Calu3 (cell line): ENCODE data around the gene RNF146. TPM values are rescaled to one million over a fixed set of nuclear protein-coding genes. Genes with fewer than 3 reads are reported as not detected.
"Not testable (repeated sequence)": the region's sequence is repeated elsewhere in the genome, so short reads cannot be mapped to it uniquely, and the experiment has no call there.

Experiments used
- BruUV-seq: library from RNA; stranded (reverse); fragments of 400-500 nt; replicated peaks from 2 replicates; lab custom pipeline; 2021; lab: Mats Ljungman, UMichigan
- CTCF ChIA-PET: fragments of 300-600 bp; sonication (Branson Sonifier 250); formaldehyde crosslinking; loops from one replicate; lab custom pipeline; 2022; ENCODE audit warnings: antibody characterized with exemption; lab: Charles Lee
- DNase-seq: peaks from one replicate; pipeline ENCODE4 v3.0.0; 2022
- H3K27ac Mint-ChIP-seq: one replicate; pipeline ENCODE4 v1.8.0; 2022; ENCODE audit warnings: mixed read lengths; ENCODE audit not compliant: unreplicated experiment
- H3K27me3 Mint-ChIP-seq: one replicate; pipeline ENCODE4 v1.8.0; 2022; ENCODE audit warnings: mixed read lengths; ENCODE audit not compliant: unreplicated experiment
- H3K36me3 Mint-ChIP-seq: one replicate; pipeline ENCODE4 v1.8.0; 2022; ENCODE audit warnings: mild to moderate bottlenecking, moderate library complexity, mixed read lengths; ENCODE audit not compliant: insufficient read depth, unreplicated experiment
- H3K4me1 Mint-ChIP-seq: one replicate; pipeline ENCODE4 v1.8.0; 2022; ENCODE audit warnings: mild to moderate bottlenecking, low read depth, mixed read lengths; ENCODE audit not compliant: unreplicated experiment
- H3K4me3 Mint-ChIP-seq: one replicate; pipeline ENCODE4 v1.8.0; 2022; ENCODE audit warnings: mild to moderate bottlenecking, low read depth, moderate library complexity, mixed read lengths; ENCODE audit not compliant: unreplicated experiment
- H3K9me3 Mint-ChIP-seq: one replicate; pipeline ENCODE4 v1.8.0; 2022; ENCODE audit warnings: low read depth, mixed read lengths; ENCODE audit not compliant: unreplicated experiment
- intact Hi-C: fragments of 100-400 bp; cut with micrococcal nuclease; formaldehyde crosslinking; loops from one replicate; pipeline ENCODE4 v1.10.0; 2022; ENCODE audit not compliant: unreplicated experiment
- total RNA-seq: library from RNA; stranded (reverse); gene quantifications from 2 replicates; pipeline ENCODE4 v1.2.3, GENCODE V29; 2022
- TF ChIP-seq, protein P1 (sequence below): fragments of 200-600 bp; IDR thresholded peaks from one replicate; pipeline ENCODE4 v1.8.0; 2022; ENCODE audit warnings: antibody characterized with exemption; ENCODE audit not compliant: unreplicated experiment

Gene RNF146
- total RNA-seq, 1 experiment from 2014 or later = 24.1 TPM

DNA sequence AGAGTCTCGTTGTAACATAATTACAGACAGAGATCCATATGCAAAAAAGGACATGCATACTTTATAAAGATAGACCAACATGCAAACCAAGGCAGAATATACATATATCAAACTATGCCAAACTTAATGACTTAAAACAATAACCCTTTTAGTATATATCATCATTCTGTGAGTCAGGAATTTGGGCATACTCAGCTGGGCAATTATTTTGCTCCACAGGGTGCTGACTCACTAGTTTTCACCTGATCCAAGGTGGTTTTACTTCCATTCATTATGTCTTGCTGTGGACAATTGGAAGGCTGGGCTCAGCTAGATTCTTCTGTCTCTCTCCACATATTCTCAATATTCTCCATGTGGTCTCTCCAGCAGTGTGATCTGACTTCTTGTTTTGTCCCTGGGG lies 41.2 kb upstream of the RNF146 start:
- no peak for DNase-seq
- peaks cover under 1% of the 10 kb centered on the region for H3K9me3 Mint-ChIP-seq
- BruUV-seq = no TSS peak
- CTCF ChIA-PET = no interaction called here
- TF ChIP-seq, protein P1, sequence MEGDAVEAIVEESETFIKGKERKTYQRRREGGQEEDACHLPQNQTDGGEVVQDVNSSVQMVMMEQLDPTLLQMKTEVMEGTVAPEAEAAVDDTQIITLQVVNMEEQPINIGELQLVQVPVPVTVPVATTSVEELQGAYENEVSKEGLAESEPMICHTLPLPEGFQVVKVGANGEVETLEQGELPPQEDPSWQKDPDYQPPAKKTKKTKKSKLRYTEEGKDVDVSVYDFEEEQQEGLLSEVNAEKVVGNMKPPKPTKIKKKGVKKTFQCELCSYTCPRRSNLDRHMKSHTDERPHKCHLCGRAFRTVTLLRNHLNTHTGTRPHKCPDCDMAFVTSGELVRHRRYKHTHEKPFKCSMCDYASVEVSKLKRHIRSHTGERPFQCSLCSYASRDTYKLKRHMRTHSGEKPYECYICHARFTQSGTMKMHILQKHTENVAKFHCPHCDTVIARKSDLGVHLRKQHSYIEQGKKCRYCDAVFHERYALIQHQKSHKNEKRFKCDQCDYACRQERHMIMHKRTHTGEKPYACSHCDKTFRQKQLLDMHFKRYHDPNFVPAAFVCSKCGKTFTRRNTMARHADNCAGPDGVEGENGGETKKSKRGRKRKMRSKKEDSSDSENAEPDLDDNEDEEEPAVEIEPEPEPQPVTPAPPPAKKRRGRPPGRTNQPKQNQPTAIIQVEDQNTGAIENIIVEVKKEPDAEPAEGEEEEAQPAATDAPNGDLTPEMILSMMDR = no peak
- no peaks in the 10 kb centered on the region for H3K36me3 Mint-ChIP-seq
- no peak overlapping the region for H3K27ac Mint-ChIP-seq
- H3K4me3 Mint-ChIP-seq = no peak overlapping the region
- H3K4me1 Mint-ChIP-seq = no peaks in the 10 kb centered on the region
- peaks cover 17% of the 10 kb centered on the region for H3K27me3 Mint-ChIP-seq
- intact Hi-C loops = no loop called here

DNA sequence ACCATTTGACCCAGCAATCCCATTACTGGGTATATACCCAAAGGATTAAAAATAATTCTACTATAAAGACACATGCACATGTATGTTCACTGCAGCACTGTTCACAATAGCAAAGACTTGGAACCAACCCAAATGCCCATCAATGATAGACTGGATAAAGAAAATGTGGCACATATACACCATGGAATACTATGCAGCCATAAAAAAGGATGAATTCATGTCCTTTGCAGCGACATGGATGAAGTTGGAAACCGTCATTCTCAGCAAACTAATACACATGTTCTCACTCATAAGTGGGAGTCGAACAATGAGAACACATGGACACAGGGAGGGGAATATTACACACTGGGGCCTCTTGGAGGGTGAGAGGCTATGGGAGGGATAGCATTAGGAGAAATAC lies 32.8 kb upstream of the RNF146 start:
- H3K36me3 Mint-ChIP-seq, DNase-seq, intact Hi-C loops, H3K4me3 Mint-ChIP-seq, CTCF ChIA-PET, H3K9me3 Mint-ChIP-seq, BruUV-seq, H3K27ac Mint-ChIP-seq, H3K4me1 Mint-ChIP-seq: not testable (repeated sequence)
- H3K27me3 Mint-ChIP-seq = peaks cover 35% of the 10 kb centered on the region

DNA sequence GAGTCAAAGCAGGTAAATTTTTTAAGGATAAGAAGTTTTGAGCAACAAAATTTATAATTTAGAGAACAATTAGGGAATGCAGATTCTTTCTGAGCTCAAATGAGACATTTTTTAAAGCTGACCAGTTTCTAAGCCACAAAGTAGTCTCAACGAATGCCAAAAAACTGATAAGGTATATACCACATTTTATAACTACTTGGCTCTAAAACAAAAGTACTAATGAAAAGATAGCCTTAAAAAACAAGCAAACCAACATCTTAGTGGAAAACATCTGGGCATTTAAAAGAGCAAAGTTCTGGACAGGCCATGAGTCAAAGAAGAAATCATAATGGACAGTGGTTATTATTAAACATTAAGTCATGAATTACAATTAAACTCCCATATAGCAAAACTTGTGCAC lies 23.2 kb upstream of the RNF146 start:
- no peak overlapping the region for H3K4me3 Mint-ChIP-seq
- TF ChIP-seq, protein P1 = no peak
- no peaks in the 10 kb centered on the region for H3K4me1 Mint-ChIP-seq
- CTCF ChIA-PET = no interaction called here
- intact Hi-C loops = no loop called here
- no peaks in the 10 kb centered on the region for H3K27me3 Mint-ChIP-seq
- no peak for DNase-seq
- H3K36me3 Mint-ChIP-seq = no peaks in the 10 kb centered on the region
- no peak overlapping the region for H3K27ac Mint-ChIP-seq
- no peaks in the 10 kb centered on the region for H3K9me3 Mint-ChIP-seq
- no TSS peak for BruUV-seq

DNA sequence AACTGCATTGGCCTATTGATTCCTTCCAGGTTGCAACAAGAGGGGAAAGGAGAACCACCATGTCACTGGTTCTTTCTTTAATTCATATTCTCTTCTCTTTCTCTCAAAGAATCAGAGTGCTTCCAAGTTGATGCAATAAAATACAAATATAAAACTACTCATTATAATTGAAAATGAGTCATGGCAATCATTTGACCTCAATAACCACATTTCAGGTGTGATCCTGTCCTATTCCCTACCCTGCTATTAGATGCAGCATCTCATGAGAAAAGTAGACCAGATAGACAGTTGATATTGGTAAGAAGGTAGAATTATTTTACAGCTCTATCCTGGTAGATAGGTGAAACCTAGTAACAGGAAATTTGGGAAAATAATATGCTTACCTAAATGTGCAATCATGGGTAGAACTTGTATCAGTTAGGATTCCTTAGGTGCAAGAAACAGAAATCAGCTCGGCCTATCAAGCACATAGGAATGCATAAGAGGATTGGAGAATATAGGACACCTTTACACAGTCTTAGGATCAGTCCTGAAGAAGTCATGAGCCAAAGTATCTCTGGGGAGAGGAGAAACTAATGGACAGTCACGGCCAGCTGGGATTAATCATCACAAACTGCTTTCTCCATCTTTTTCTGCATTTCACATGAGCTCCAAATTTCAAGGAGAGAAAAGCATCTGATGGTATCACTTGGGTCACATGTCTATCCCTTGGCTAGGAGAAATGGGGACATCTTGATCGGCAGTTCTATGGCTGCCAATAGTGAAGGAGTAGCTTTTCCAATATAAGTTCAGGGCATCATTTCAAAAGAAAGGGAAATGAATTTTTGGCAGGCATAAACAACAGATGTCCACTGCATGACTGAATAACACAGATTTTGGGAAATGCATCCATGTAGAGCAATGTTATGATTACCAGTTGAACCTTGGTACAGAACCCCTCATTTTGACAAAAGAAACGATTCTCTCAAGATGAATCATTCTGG lies 19.3 kb upstream of the RNF146 start:
- TF ChIP-seq, protein P1 = no peak
- Mint-ChIP-seq H3K9me3 (no peaks in the 10 kb centered on the region), H3K4me1 (no peaks in the 10 kb centered on the region), H3K36me3 (no peaks in the 10 kb centered on the region), H3K27ac (no peak overlapping the region), H3K4me3 (no peak overlapping the region), H3K27me3 (no peaks in the 10 kb centered on the region)
- intact Hi-C loops = no loop called here
- DNase-seq = no peak
- CTCF ChIA-PET = interaction anchor here (0.6 kb wide), 1 partner anchor 1621 kb away, joined by 3 read pairs; no protein-coding TSS in a partner anchor
- no TSS peak for BruUV-seq

DNA sequence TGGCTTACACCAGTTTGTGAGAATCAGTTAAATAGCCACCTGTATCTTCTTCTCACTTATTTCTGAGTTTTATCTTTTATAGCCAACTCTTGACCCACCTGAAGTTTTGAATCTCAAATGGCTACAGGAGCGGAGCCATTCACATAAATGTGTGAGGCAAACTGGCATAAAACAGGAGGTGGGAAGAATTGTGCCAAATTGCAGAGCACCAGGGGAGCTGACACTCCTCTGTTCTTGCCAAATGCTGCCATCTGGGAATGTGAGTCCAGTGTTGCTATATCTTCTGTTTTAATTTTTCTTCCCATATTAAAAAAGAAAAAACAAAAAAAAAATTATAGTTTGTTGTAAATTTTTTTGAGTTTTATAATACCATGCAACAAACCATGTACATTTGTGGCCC lies 17.0 kb upstream of the RNF146 start:
- TF ChIP-seq, protein P1 = no peak
- intact Hi-C loops = no loop called here
- H3K27ac Mint-ChIP-seq = no peak overlapping the region
- DNase-seq = no peak
- no peaks in the 10 kb centered on the region for H3K27me3 Mint-ChIP-seq
- H3K4me1 Mint-ChIP-seq = no peaks in the 10 kb centered on the region
- H3K9me3 Mint-ChIP-seq = no peaks in the 10 kb centered on the region
- no peaks in the 10 kb centered on the region for H3K36me3 Mint-ChIP-seq
- BruUV-seq = no TSS peak
- CTCF ChIA-PET = no interaction called here
- no peak overlapping the region for H3K4me3 Mint-ChIP-seq
